Mesothelial cell of epicardium (in vitro differentiated cells): Measurements from ENCODE around the gene TECR. TPM values are rescaled to one million over a fixed set of nuclear protein-coding genes. Genes with fewer than 3 reads are reported as not detected.

Source experiments
- DNase-seq, 2 experiments: peaks; one replicate each; pipeline ENCODE4 v3.0.0; 2021; ENCODE audit warnings: low spot score in 2 of 2; ENCODE audit not compliant: unreplicated experiment in 2 of 2
- H3K27ac Mint-ChIP-seq: 2 replicates; pipeline ENCODE4 v1.8.0; 2021; ENCODE audit warnings: mixed read lengths
- H3K27me3 Mint-ChIP-seq: 2 replicates; pipeline ENCODE4 v1.8.0; 2021; ENCODE audit warnings: low read depth, mixed read lengths
- H3K36me3 Mint-ChIP-seq: 2 replicates; pipeline ENCODE4 v1.8.0; 2021; ENCODE audit warnings: mixed read lengths
- H3K4me1 Mint-ChIP-seq: 2 replicates; pipeline ENCODE4 v1.8.0; 2021; ENCODE audit warnings: mixed read lengths
- H3K4me3 Mint-ChIP-seq: 2 replicates; pipeline ENCODE4 v1.8.0; 2021; ENCODE audit warnings: mild to moderate bottlenecking, moderate library complexity, mixed read lengths
- H3K9me3 Mint-ChIP-seq: 2 replicates; pipeline ENCODE4 v1.8.0; 2021; ENCODE audit warnings: mixed read lengths
- total RNA-seq: library from RNA; stranded (reverse); gene quantifications from 3 replicates; pipeline ENCODE4 v1.2.1, GENCODE V29; 2021
- TF ChIP-seq, protein P1 (sequence below): fragments of 200-600 bp; sonication (generic); IDR thresholded peaks from one replicate; pipeline ENCODE4 v1.5.0; 2021; ENCODE audit warnings: antibody characterized with exemption; ENCODE audit not compliant: unreplicated experiment

Gene TECR
- total RNA-seq, 1 donor from 2014 or later, result 115 TPM

DNA sequence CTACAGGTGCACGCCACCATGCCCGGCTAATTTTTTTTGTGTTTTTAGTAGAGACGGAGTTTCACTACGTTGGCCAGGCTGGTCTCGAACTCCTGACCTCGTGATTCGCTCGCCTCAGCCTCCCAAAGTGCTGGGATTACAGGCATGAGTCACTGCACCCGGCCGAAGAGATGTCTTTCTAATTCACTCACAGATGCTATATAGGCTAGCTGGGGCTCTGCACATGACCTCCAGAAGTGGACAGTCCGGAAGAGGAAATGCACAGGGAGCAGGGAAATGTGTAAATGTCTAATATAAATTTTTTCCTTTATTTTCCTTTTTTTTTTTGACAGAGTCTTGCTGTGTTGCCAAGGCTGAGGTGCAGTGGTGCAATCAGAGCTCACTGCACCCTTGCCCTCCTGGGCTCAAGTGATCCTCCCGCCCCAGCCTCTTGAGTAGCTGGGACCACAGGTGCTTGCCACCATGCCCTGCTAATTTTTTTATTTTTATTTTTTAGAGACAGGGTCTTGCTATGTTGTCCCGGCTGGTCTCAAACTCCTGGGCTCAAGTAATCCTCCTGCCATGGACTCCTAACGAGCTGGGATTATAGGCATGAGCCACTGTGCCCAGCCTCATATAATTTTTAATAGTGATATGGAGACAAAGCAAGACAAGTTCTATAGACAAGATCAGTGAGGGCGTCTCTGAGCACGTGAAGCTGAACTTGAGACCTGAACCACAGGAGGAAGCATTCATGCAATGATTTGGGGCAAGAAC lies 41.8 kb upstream of the TECR start:
- Mint-ChIP-seq H3K27me3 (no peaks in the 10 kb centered on the region), H3K36me3 (peaks cover 31% of the 10 kb centered on the region)

GRCh38 chr19:14492756-14493337 lies 36.5 kb upstream of the TECR start:
- Mint-ChIP-seq H3K9me3 (no peaks in the 10 kb centered on the region), H3K4me1 (peaks cover 25% of the 10 kb centered on the region), H3K4me3 (no peak overlapping the region), H3K27me3 (no peaks in the 10 kb centered on the region), H3K27ac (peak overlapping the region; percentile 58), H3K36me3 (peaks cover 24% of the 10 kb centered on the region)
- TF ChIP-seq, protein P1, sequence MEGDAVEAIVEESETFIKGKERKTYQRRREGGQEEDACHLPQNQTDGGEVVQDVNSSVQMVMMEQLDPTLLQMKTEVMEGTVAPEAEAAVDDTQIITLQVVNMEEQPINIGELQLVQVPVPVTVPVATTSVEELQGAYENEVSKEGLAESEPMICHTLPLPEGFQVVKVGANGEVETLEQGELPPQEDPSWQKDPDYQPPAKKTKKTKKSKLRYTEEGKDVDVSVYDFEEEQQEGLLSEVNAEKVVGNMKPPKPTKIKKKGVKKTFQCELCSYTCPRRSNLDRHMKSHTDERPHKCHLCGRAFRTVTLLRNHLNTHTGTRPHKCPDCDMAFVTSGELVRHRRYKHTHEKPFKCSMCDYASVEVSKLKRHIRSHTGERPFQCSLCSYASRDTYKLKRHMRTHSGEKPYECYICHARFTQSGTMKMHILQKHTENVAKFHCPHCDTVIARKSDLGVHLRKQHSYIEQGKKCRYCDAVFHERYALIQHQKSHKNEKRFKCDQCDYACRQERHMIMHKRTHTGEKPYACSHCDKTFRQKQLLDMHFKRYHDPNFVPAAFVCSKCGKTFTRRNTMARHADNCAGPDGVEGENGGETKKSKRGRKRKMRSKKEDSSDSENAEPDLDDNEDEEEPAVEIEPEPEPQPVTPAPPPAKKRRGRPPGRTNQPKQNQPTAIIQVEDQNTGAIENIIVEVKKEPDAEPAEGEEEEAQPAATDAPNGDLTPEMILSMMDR, result no peak
- no peak for DNase-seq

More for the DNA sequence above, 41.8 kb upstream of the TECR start:
- H3K4me1 Mint-ChIP-seq, result no peaks in the 10 kb centered on the region
- H3K4me3 Mint-ChIP-seq, result no peak overlapping the region
- no peak for DNase-seq
- no peaks in the 10 kb centered on the region for H3K9me3 Mint-ChIP-seq
- TF ChIP-seq, protein P1, result no peak
- no peak overlapping the region for H3K27ac Mint-ChIP-seq

DNA sequence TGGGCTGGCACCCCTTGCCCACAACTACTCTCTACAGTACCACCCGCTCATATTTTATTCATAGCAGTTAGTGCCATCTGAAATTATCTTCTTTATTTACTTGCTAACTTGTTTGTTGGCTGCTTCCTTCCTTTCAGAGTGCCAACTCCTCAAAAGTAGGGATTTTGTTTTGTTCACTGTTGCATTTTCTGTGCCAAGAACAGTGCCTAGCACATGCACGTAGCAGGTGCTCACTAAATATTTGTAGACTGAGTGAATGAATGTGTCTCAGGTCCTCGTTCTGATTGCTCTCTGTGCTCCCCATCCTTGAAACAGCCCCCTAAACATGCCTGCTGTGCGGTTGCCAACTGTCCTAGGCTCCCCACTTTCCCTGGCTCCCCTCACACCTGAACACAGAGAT lies 35.0 kb upstream of the TECR start:
- Mint-ChIP-seq H3K4me3 (peak overlapping the region; percentile 84), H3K27me3 (no peaks in the 10 kb centered on the region), H3K9me3 (no peaks in the 10 kb centered on the region), H3K4me1 (peaks cover 25% of the 10 kb centered on the region), H3K36me3 (peaks cover 18% of the 10 kb centered on the region), H3K27ac (peak overlapping the region; percentile 92)
- no peak for DNase-seq
- TF ChIP-seq, protein P1, result no peak

DNA sequence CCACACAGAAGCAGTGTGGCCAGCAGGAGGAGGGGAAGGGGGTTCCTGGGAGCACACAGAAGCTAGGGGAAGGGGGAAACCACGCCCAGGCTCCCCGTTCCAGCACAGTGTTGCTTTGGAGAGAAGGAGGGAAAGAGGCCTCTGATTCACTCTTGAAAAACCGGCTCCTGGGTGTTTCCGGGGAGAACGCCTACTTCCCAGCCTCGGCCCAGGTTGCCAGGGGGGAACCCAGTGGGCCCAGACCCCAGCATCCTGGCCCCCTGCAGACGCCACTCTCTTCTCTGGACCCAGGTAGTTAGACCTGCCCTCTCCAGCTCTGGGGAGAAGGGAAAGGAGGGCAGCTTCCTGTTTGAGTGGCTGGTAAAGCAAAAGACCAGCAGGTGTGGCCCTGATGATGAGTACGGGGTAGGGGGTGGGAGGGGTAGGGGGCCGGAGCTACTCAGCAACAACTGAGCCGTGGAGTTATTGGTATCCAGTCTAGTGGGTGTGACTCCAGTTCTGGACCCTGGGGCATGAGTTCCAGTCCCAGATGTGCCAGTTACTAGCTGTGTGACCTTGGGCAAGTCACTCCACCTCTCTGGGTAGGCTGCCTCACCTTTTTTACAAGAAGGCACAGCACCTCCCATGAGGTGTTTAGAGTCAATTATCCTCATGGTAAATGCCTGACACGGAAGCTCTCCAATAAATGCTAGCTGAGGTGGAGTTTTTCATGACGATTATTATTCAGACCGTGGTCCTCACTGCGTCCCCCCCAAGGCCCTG lies 34.3 kb upstream of the TECR start:
- H3K36me3 Mint-ChIP-seq, result peaks cover 13% of the 10 kb centered on the region
- peaks cover 25% of the 10 kb centered on the region for H3K4me1 Mint-ChIP-seq
- H3K4me3 Mint-ChIP-seq, result peak overlapping the region; percentile 84
- no peaks in the 10 kb centered on the region for H3K27me3 Mint-ChIP-seq
- peak overlapping the region; percentile 92 for H3K27ac Mint-ChIP-seq
- DNase-seq, result no peak
- no peaks in the 10 kb centered on the region for H3K9me3 Mint-ChIP-seq
- TF ChIP-seq, protein P1, result no peak

- TF ChIP-seq, protein P1, result no peak
- Mint-ChIP-seq H3K4me3 (peak overlapping the region; percentile 84), H3K27ac (peak overlapping the region; percentile 92)
Observed at GRCh38 chr19:14495672-14496028, 33.7 kb upstream of the TECR start.

More at GRCh38 chr19:14495672-14496028, 33.7 kb upstream of the TECR start:
- peaks cover 25% of the 10 kb centered on the region for H3K4me1 Mint-ChIP-seq
- no peak for DNase-seq
- H3K9me3 Mint-ChIP-seq, result no peaks in the 10 kb centered on the region
- no peaks in the 10 kb centered on the region for H3K27me3 Mint-ChIP-seq
- H3K36me3 Mint-ChIP-seq, result peaks cover 13% of the 10 kb centered on the region
